Measurements from ENCODE around the gene DNMT3L. TPM values are rescaled to one million over a fixed set of nuclear protein-coding genes. Genes with fewer than 3 reads are reported as not detected.
A peak's percentile ranks its signal among the peaks of the same experiment; 100 is the strongest.
"Not testable (repeated sequence)": the region's sequence is repeated elsewhere in the genome, so short reads cannot be mapped to it uniquely, and the experiment has no call there.

DNMT3L gene
- total RNA-seq, 4 donors from 2014 or later: not detected

DNA sequence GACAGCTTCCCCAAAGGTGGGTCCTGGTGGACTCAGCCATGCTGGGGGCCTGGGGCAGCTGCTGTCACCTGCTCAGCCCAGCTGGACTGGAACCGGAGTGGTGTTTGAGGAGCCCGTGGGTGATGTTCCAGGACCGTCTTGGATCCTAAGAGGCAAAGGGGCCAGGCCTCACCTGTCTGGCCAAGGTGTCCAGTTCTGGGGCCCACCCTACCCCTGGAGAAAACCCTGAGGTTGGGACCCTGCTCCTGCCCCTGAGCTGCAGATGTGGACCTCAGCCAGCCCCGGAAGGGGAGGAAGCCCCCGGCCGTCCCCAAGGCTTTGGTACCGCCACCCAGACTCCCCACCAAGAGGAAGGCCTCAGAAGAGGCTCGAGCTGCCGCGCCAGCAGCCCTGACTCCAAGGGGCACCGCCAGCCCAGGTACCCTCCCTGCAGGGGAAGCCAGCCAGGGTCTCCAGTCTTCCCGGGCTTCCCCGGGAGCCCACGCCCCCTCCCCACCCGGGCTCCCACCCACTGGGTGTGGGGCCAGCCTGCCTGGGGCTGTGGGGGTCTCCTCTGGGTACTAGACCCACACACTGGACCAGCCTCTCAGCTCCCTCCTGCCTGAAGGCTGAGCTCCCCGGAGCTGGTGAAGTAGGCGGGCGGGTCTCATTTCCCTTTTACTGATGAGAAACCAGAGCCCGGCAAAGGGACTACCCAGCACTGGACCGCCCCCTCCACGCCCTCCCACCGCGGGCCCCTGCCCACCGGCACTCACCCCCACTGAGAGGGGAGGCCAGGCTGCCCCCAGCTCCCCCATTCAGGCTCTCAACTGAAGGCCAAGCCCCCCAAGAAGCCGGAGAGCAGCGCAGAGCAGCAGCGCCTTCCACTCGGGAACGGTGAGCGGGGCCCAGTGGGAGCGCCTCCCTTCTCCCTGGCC, 25.3 kb upstream of the DNMT3L start:
- TF ChIP-seq, protein P1, sequence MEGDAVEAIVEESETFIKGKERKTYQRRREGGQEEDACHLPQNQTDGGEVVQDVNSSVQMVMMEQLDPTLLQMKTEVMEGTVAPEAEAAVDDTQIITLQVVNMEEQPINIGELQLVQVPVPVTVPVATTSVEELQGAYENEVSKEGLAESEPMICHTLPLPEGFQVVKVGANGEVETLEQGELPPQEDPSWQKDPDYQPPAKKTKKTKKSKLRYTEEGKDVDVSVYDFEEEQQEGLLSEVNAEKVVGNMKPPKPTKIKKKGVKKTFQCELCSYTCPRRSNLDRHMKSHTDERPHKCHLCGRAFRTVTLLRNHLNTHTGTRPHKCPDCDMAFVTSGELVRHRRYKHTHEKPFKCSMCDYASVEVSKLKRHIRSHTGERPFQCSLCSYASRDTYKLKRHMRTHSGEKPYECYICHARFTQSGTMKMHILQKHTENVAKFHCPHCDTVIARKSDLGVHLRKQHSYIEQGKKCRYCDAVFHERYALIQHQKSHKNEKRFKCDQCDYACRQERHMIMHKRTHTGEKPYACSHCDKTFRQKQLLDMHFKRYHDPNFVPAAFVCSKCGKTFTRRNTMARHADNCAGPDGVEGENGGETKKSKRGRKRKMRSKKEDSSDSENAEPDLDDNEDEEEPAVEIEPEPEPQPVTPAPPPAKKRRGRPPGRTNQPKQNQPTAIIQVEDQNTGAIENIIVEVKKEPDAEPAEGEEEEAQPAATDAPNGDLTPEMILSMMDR (IDR thresholded peaks at IDR 0.05): no peak
- TF ChIP-seq POLR2AphosphoS5 (IDR thresholded peaks at IDR 0.05) (no peak), POLR2A (IDR thresholded peaks at IDR 0.05) (no peak), EP300 (IDR thresholded peaks at IDR 0.05) (no peak)
- H3K27me3 ChIP-seq: peaks cover 32% of the 10 kb centered on the region
- no peak overlapping the region for H3K4me3 ChIP-seq
- DNase-seq (ENCODE audit: low spot score in 2 of 2): no peak
- H3K36me3 ChIP-seq: no peaks in the 10 kb centered on the region
- H3K4me1 ChIP-seq: peaks cover 8% of the 10 kb centered on the region
- H3K27ac ChIP-seq: no peak overlapping the region
- H3K9me3 ChIP-seq: no peaks in the 10 kb centered on the region
- 65% methylated on average over 16 of the region's 31 CpGs for WGBS

GRCh38 chr21:44286086-44286715, 24.5 kb upstream of the DNMT3L start:
- no peak for DNase-seq (ENCODE audit: low spot score in 2 of 2)
- peaks cover 8% of the 10 kb centered on the region for H3K4me1 ChIP-seq
- H3K27ac ChIP-seq: no peak overlapping the region
- H3K27me3 ChIP-seq: peaks cover 32% of the 10 kb centered on the region
- H3K4me3 ChIP-seq: peak overlapping the region; percentile 31
- no peaks in the 10 kb centered on the region for H3K9me3 ChIP-seq
- H3K36me3 ChIP-seq: no peaks in the 10 kb centered on the region
- 41% methylated on average over 7 of the region's 21 CpGs for WGBS
- TF ChIP-seq EP300 (IDR thresholded peaks at IDR 0.05) (no peak), POLR2A (IDR thresholded peaks at IDR 0.05) (no peak), POLR2AphosphoS5 (IDR thresholded peaks at IDR 0.05) (no peak)
- TF ChIP-seq, protein P1 (IDR thresholded peaks at IDR 0.05): no peak

- DNase-seq (ENCODE audit: low spot score in 2 of 2): no peak
- Histone ChIP-seq H3K27ac (no peak within 1 kb of the TSS), H3K4me3 (peak within 1 kb of the TSS; percentile 31), H3K9me3 (no peaks in the 10 kb centered on the region), H3K4me1 (peaks cover 8% of the 10 kb centered on the region), H3K27me3 (peaks cover 32% of the 10 kb centered on the region), H3K36me3 (no peaks in the 10 kb centered on the region)
- no peak for TF ChIP-seq POLR2AphosphoS5 (IDR thresholded peaks at IDR 0.05)
- no peak for TF ChIP-seq POLR2A (IDR thresholded peaks at IDR 0.05)
- TF ChIP-seq, protein P1 (IDR thresholded peaks at IDR 0.05): no peak
- 86% methylated on average over 6 of the region's 56 CpGs for WGBS
Measured at GRCh38 chr21:44285138-44285992, 23.7 kb upstream of the DNMT3L start, which contains the start of gene AIRE. Gene AIRE, plus strand, starts transcription at chr21:44285876. Its CDS starts 131 bp downstream, at chr21:44286007.

GRCh38 chr21:44283948-44284347, 22.3 kb upstream of the DNMT3L start:
- H3K4me1 ChIP-seq: peaks cover 8% of the 10 kb centered on the region
- no peak for TF ChIP-seq POLR2A (IDR thresholded peaks at IDR 0.05)
- TF ChIP-seq, protein P1 (IDR thresholded peaks at IDR 0.05): no peak
- TF ChIP-seq EP300 (IDR thresholded peaks at IDR 0.05): no peak
- TF ChIP-seq POLR2AphosphoS5 (IDR thresholded peaks at IDR 0.05): no peak
- H3K4me3 ChIP-seq: no peak overlapping the region
- no peaks in the 10 kb centered on the region for H3K36me3 ChIP-seq
- no peaks in the 10 kb centered on the region for H3K9me3 ChIP-seq
- DNase-seq (ENCODE audit: low spot score in 2 of 2): no peak
- H3K27ac ChIP-seq: no peak overlapping the region
- peaks cover 32% of the 10 kb centered on the region for H3K27me3 ChIP-seq
- WGBS: 86% methylated on average over 7 of the region's 11 CpGs

GRCh38 chr21:44283211-44283785, 21.6 kb upstream of the DNMT3L start:
- DNase-seq (ENCODE audit: low spot score in 2 of 2); H3K36me3 ChIP-seq; H3K9me3 ChIP-seq; H3K27ac ChIP-seq; H3K4me3 ChIP-seq; H3K4me1 ChIP-seq: not testable (repeated sequence)
- H3K27me3 ChIP-seq: peaks cover 32% of the 10 kb centered on the region
- WGBS: 72% methylated on average over 11 of the region's 11 CpGs
